ENCODE measurements around the gene SETD2.

SETD2 gene

DNA sequence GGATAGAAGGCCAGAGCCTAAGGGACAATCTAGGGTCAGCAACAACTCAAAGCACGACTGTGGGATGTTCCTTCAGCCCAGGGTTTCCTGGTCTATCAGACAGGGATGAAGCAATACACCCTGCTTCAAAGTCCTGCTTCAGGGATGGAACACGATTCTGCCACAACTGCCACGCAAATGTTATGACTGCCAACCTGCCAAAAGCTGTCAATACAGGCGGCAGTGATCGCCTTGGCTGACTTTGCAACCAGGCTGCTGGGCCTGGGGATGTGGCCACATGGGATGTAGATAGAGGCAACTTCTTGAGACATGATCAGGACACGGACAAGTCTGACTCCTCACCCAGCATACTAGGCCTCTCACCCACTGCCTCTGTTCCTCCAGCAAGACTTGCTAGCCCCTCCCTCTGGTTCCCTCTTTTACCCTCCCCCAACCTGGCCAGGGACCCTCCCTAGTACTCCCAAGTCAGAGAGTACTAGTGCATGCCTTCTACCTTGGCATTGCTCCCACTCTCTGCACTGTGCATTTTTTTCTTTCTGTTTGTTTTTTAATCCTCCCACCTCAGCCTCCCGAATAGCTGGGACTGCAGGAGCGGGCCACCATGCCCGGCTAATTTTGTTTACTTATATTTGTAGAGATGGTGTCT lies 195.0 kb downstream of the SETD2 start:
- TF ChIP-seq, protein P1, sequence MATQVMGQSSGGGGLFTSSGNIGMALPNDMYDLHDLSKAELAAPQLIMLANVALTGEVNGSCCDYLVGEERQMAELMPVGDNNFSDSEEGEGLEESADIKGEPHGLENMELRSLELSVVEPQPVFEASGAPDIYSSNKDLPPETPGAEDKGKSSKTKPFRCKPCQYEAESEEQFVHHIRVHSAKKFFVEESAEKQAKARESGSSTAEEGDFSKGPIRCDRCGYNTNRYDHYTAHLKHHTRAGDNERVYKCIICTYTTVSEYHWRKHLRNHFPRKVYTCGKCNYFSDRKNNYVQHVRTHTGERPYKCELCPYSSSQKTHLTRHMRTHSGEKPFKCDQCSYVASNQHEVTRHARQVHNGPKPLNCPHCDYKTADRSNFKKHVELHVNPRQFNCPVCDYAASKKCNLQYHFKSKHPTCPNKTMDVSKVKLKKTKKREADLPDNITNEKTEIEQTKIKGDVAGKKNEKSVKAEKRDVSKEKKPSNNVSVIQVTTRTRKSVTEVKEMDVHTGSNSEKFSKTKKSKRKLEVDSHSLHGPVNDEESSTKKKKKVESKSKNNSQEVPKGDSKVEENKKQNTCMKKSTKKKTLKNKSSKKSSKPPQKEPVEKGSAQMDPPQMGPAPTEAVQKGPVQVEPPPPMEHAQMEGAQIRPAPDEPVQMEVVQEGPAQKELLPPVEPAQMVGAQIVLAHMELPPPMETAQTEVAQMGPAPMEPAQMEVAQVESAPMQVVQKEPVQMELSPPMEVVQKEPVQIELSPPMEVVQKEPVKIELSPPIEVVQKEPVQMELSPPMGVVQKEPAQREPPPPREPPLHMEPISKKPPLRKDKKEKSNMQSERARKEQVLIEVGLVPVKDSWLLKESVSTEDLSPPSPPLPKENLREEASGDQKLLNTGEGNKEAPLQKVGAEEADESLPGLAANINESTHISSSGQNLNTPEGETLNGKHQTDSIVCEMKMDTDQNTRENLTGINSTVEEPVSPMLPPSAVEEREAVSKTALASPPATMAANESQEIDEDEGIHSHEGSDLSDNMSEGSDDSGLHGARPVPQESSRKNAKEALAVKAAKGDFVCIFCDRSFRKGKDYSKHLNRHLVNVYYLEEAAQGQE (IDR thresholded peaks at IDR 0.05; ENCODE audit: low read depth) = no peak
- no peak for TF ChIP-seq EGR1 (IDR thresholded peaks at IDR 0.05)
- TF ChIP-seq, protein P2, sequence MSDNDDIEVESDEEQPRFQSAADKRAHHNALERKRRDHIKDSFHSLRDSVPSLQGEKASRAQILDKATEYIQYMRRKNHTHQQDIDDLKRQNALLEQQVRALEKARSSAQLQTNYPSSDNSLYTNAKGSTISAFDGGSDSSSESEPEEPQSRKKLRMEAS (IDR thresholded peaks at IDR 0.05) = no peak

DNA sequence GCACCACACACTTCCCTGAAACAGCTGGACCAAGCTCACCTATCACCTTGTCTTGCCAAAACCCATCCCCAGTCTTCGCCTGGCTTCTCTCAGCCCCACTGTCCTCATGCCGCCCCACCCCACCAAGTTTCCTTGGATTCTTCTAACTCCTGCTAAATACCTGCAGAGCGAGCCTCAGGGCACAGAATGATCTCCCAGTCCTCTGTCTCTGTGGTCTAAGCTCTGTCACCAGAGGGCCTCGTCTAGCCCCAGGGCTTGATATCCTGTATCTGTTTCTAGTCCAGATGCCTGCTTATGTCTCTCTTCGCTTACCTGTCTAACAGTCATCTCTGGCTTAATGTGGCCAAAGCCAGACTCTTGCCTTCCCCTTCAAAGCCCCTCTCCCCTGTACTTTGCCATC lies 197.1 kb downstream of the SETD2 start:
- TF ChIP-seq EP300 (IDR thresholded peaks at IDR 0.05; ENCODE audit: borderline replicate concordance) = no peak
- no peak; the same call in 1 of the 2 replicates for TF ChIP-seq RAD21 (IDR thresholded peaks at IDR 0.05; ENCODE audit: low read depth)
- no peak for TF ChIP-seq TCF12 (IDR thresholded peaks at IDR 0.05; ENCODE audit: low read depth)
- no peak for TF ChIP-seq FOXM1 (IDR thresholded peaks at IDR 0.05; ENCODE audit: borderline replicate concordance, low read depth)
- no peak for TF ChIP-seq ZBTB7A (IDR thresholded peaks at IDR 0.05; ENCODE audit: low read depth)
- no peak for TF ChIP-seq CEBPB (IDR thresholded peaks at IDR 0.05)
- TF ChIP-seq CREB1 (IDR thresholded peaks at IDR 0.05; ENCODE audit: low read depth) = no peak
- TF ChIP-seq, protein P2 (IDR thresholded peaks at IDR 0.05) = no peak
